Lung (tissue), 12 donors: ENCODE data around the gene IL21R. TPM values are rescaled to one million over a fixed set of nuclear protein-coding genes. Genes with fewer than 3 reads are reported as not detected.

ENCODE experiments used
- ATAC-seq: fragments of 200-7000 bp; cut with Tn5 transposase; one replicate; pipeline ENCODE4 v1.9.1; 2020; ENCODE audit warnings: moderate number of reproducible peaks; ENCODE audit not compliant: insufficient read depth, low FRiP score
- DNase-seq, 3 donors: peaks; one replicate each; pipeline ENCODE4 v3.0.0-alpha.2; 2013 to 2017
- H3K27ac ChIP-seq, 2 donors: one replicate each; pipeline ENCODE4 v1.5.1; 2013; ENCODE audit warnings: mild to moderate bottlenecking in 2 of 2, moderate library complexity in 2 of 2, control low read depth in 1 of 2, inconsistent platforms in 1 of 2, low read depth in 1 of 2, low read length in 1 of 2
- H3K27me3 ChIP-seq, 3 donors: one replicate each; pipeline ENCODE4 v1.5.1; 2013; ENCODE audit warnings: low read length in 2 of 3; ENCODE audit not compliant: control insufficient read depth in 3 of 3, insufficient read depth in 3 of 3
- H3K36me3 ChIP-seq, 4 donors: one replicate each; pipeline ENCODE4 v1.5.1; 2013; ENCODE audit warnings: low read length in 4 of 4, mild to moderate bottlenecking in 1 of 4, moderate library complexity in 1 of 4; ENCODE audit not compliant: control insufficient read depth in 4 of 4, insufficient read depth in 4 of 4
- H3K4me1 ChIP-seq, 5 donors: one replicate each; pipeline ENCODE4 v1.5.1; 2013; ENCODE audit warnings: low read length in 5 of 5, mild to moderate bottlenecking in 2 of 5, moderate library complexity in 1 of 5; ENCODE audit not compliant: control insufficient read depth in 5 of 5, insufficient read depth in 5 of 5
- H3K4me3 ChIP-seq: one replicate; pipeline ENCODE4 v1.5.1; 2013; ENCODE audit warnings: mild to moderate bottlenecking, control low read depth, moderate library complexity
- H3K9ac ChIP-seq, 2 donors: one replicate each; pipeline ENCODE4 v1.5.1; 2013; ENCODE audit warnings: low read length in 2 of 2, control low read depth in 1 of 2; ENCODE audit not compliant: insufficient read depth in 1 of 2
- H3K9me3 ChIP-seq, 4 donors: one replicate each; pipeline ENCODE4 v1.5.1; 2013; ENCODE audit warnings: low read length in 3 of 4, mild to moderate bottlenecking in 1 of 4, moderate library complexity in 1 of 4; ENCODE audit not compliant: control insufficient read depth in 4 of 4, insufficient read depth in 3 of 4
- WGBS, 2 donors: extraction: QIAGEN DNeasy Blood & Tissue Kit; methylation state at CpG; one replicate each; pipeline ENCODE4 v1.1.7; 2013; 5-methylcytosine and 5-hydroxymethylcytosine counted together
- polyA plus RNA-seq, 2 donors: library from polyadenylated mRNA; stranded (reverse); fragments of 200-250 nt; gene quantifications; one replicate each; pipeline ENCODE4 v1.2.1, GENCODE V29; 2013
- total RNA-seq, 2 donors: library from RNA; depleted of rRNA in 1 of 2; stranded (reverse); fragments of >200 nt in 1 of 2; gene quantifications; one replicate each; pipeline ENCODE4 v1.2.1, GENCODE V29; 2014 to 2021
- TF ChIP-seq, protein P1 (sequence below): IDR thresholded peaks from 2 replicates; pipeline ENCODE4 v1.5.1; 2012; ENCODE audit warnings: mild to moderate bottlenecking; ENCODE audit errors: control extremely low read depth, extremely low read depth
- donor health status: control.
- donor health status: control.
- donor health status: Bipolar disorder and iron deficiency.
- donor health status: healthy.
- donor health status: DM: yes; HTN: yes; CAD: no.

The IL21R gene
- total and polyA plus RNA-seq, 4 donors = 1.0 to 6.3 (median 4.0) TPM

DNA sequence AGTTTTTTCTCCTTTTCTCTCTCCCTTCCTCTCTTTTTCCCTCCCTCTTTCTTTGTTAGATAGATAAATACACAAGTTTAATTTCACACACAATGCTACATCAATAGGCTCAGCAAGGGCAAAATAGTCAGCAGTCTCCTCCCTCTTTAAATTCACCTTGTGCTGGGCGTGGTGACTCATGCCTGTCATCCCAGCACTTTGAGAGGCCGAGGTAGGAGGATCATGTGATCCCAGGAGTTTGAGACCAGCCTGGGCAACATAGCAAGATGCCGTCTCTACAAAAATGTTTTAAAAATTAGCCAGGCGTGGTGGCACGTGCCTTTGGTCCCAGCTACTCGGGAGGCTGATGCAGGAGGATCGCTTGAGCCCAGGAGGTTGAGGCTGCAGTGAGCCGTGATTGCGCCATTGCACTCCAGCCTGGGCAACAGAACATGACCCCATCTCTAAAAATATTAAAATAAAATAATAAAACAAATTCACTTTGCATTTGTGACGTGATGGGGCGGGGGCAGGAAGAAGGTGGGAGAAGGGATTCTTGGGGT, 27.4 kb downstream of the IL21R start:
- H3K36me3 ChIP-seq = no peaks in the 10 kb centered on the region
- H3K27ac ChIP-seq = no peak overlapping the region
- WGBS, 2 donors = 92 to 94% methylated on average over 11 of the region's 11 CpGs
- H3K4me1 ChIP-seq = peaks cover 0 to 4% (median 0%) of the 10 kb centered on the region in 5 donors
- TF ChIP-seq, protein P1, sequence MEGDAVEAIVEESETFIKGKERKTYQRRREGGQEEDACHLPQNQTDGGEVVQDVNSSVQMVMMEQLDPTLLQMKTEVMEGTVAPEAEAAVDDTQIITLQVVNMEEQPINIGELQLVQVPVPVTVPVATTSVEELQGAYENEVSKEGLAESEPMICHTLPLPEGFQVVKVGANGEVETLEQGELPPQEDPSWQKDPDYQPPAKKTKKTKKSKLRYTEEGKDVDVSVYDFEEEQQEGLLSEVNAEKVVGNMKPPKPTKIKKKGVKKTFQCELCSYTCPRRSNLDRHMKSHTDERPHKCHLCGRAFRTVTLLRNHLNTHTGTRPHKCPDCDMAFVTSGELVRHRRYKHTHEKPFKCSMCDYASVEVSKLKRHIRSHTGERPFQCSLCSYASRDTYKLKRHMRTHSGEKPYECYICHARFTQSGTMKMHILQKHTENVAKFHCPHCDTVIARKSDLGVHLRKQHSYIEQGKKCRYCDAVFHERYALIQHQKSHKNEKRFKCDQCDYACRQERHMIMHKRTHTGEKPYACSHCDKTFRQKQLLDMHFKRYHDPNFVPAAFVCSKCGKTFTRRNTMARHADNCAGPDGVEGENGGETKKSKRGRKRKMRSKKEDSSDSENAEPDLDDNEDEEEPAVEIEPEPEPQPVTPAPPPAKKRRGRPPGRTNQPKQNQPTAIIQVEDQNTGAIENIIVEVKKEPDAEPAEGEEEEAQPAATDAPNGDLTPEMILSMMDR = no peak
- H3K9me3 ChIP-seq = peaks cover 0 to 2% (median 0%) of the 10 kb centered on the region in 4 donors
- no peak overlapping the region for H3K4me3 ChIP-seq
- no peak for ATAC-seq
- no peak overlapping the region for H3K9ac ChIP-seq
- no peaks in the 10 kb centered on the region for H3K27me3 ChIP-seq
- no peak for DNase-seq

GRCh38 chr16:27429981-27430441, 28.0 kb downstream of the IL21R start:
- H3K36me3 ChIP-seq = no peaks in the 10 kb centered on the region
- H3K9ac ChIP-seq = no peak overlapping the region
- H3K9me3 ChIP-seq = no peaks in the 10 kb centered on the region
- no peak overlapping the region for H3K4me3 ChIP-seq
- TF ChIP-seq, protein P1 = no peak
- H3K4me1 ChIP-seq = peaks cover 0 to 4% (median 0%) of the 10 kb centered on the region in 5 donors
- WGBS, 2 donors = 59 to 66% methylated on average over 16 of the region's 16 CpGs
- no peak overlapping the region for H3K27ac ChIP-seq
- no peaks in the 10 kb centered on the region for H3K27me3 ChIP-seq
- DNase-seq (no peak), ATAC-seq (no peak)

GRCh38 chr16:27430512-27430911, 28.5 kb downstream of the IL21R start:
- Histone ChIP-seq H3K4me1 (peaks cover 0 to 4% (median 0%) of the 10 kb centered on the region in 5 donors), H3K9ac (no peak overlapping the region), H3K9me3 (no peaks in the 10 kb centered on the region), H3K27ac (no peak overlapping the region), H3K36me3 (no peaks in the 10 kb centered on the region), H3K4me3 (no peak overlapping the region), H3K27me3 (no peaks in the 10 kb centered on the region)
- 82% methylated on average over 7 of the region's 7 CpGs for WGBS, 2 donors
- TF ChIP-seq, protein P1 = no peak
- no peak for ATAC-seq
- no peak for DNase-seq
